NCI-H510A treated with DMSO at 0.1 percent for 48 hours (cell line): ENCODE data around the gene NCOR2.

Source experiments
- DNase-seq: peaks from one replicate; lab custom pipeline; 2025; lab: John Stamatoyannopoulos, UW

NCOR2 gene

DNA sequence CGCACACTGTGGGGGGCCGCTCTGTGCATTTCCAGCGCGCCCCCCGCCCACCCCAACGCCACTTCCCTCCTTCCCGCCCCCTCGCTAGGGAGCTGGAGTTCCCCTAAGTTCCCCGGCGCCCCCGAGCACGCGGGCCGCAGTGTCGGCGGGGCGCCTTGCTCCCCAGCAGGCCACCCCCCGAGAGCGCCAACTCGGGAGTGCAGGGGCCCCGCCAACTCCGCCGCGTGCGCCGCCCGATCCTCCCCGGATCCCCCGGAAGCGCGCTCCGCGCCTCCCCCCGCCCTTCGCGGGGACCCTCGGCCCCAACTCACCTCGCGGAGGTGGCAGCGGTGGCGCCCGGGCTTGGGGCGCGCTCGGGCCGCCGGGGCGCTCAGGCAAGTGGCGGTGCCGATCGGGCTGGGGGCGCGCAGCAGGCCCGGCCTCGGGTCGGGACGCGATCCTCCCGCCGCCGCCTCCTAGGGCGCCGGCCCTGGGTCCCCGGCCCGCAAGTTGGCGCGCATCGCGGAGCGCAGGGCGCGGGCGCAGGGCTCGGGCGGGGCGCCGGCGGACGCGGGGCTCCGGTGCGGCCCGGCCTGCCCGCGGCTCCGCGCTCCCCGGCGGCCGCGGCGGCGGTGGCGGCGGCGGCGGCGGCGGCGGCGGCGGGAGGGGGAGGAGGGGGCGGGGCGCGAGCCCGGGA, at the start of gene NCOR2:
TSS of gene NCOR2 (minus strand) at position 616 of the 676 bp plus-strand sequence. CDS start 72,361 bp downstream, outside the sequence.
- DNase-seq = no peak

DNA sequence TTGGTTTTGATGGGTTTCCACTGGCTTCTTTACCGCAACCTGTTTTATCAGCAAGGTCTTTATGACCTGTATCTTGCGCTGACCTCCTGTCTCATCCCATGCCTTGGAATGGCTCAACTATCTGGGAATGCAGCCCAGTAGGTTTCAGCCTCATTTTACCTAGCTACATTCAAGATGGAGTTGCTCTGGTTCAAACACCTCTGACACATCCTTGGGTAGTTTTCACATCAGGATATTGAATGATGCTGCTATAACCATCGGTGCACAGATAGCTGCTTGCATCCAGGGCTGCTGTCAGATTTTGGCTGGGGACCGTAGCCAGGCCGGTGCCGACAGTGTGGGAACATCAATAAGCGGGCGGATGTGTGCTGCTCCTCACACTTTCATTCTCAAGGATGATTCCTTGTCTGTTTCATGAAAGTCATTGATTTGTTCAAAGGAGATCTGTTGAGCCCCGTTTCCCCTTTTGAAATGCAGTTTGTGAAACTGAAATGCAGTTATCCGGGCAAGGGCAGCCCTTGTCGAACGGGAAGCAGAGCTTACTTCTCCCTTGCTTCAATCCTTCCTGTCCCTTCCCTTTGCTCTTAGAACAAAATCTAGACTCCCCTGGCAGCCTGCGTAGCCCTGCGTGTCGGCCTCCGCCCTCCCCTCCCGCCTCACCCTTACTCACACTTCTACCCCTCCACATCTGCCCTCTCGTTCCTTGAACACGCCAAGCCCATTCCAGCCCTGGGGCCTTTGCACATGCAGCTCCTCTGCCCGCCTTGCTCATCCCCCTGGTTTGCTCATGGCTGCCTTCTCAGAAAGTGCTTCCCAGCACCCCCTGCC, 49.2 kb upstream of the NCOR2 start:
- DNase-seq = no peak

DNA sequence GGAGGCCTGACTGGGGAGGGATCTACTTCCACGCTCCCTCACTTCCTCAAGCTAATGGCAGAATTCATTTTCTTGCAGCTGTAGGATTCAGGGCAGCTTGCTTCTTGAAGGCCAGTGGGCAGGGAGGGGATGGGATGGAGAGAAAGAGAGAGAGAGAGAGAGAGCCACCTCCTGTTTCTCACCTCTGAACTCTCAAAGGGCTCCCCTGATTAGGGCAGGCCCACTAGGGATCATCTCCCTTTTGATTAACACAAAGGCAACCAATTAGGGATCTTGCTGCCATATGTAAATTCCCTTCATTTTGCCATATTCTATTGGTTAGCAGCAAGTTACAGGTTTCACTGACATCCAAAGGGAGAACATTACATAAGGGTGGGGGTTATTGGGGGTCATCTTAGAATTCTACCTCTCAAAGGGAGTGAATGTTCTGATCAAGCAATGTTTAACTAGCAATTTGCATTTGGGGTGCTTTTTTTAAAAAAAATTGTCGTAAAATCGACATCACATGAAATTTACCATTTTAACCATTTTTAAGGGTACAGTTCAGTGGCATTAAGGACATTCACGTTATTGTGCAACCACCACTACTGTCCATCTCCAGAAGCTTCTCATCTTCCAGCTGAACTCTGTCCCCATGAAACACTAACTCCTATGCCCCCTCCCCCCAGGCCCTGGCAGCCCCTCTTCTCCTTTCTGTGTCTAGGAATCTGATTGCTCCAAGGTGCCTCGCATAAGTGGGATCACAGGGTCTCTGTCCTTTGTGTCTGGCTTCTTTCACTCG, 47.3 kb upstream of the NCOR2 start:
- DNase-seq = no peak

DNA sequence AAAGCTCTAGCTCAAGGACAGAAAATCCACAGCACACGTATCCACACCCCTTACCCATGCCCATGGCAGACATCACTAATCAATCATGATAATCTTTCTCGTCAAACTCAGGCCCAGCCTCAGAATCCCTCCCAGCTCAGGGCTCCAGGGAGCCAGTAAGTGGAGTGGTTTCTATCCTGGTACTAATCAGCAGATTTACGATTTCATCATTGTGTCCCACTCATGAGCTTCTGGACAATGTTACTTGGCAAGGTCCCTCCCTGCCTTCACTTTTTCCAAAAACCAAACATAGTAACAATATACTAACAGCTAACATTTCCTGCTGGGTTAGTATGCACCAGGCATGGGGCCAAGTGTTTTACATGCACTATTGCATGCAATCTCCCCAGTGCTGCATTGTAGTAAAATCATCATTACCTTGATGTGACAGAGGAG, 45.8 kb upstream of the NCOR2 start:
- DNase-seq = no peak

DNA sequence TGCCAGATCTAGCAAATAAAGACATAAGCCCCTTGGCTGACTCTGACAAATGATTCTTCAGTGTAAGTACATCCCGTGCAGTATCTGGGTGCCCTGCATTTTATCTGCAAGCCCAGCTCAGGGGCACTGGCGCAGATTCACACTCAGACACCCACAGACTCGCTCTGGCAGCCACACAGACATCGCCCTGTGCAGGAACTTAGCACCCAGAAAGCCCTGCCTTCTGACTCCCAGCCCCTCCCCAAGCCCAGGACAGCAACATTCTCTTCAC, 44.9 kb upstream of the NCOR2 start:
- DNase-seq = no peak

DNA sequence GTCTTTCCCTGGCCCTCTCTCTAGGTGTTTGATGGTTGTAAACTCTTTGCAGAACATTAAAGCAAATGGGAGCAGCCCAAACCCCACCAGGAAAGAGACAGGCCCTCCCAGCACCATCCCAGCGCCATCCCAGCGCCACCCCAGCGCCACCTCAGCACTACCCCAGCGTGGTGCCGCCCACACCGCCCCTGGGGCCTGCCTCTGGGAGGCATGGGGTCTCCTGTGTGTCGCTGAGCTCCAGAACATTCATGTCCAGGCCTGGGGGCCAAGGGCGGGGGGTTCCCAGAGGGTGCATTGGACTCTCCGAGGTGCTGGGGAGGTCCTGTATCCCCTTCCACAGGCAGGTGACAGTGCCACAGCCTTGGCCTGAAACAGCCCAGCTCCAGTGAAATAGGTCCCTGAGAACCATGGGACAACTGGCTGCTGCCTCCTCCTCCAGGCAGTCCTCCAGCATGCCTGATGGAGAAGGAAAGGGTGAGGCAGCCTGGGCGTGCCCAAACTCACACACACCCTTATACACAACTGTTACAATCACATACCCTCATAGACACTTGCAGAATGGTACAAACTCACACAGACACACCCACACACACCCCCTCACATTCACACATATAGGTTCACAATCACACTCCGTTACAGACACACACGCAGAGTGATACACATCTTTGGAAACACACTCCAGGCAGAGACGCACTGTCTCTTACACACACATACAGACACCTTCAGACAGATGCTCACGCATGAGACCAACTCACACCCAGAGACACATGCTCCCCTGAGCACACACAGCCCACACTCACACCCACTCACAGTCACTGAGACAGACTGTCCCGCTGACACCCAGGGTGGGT, 44.4 kb upstream of the NCOR2 start:
- no peak for DNase-seq

DNA sequence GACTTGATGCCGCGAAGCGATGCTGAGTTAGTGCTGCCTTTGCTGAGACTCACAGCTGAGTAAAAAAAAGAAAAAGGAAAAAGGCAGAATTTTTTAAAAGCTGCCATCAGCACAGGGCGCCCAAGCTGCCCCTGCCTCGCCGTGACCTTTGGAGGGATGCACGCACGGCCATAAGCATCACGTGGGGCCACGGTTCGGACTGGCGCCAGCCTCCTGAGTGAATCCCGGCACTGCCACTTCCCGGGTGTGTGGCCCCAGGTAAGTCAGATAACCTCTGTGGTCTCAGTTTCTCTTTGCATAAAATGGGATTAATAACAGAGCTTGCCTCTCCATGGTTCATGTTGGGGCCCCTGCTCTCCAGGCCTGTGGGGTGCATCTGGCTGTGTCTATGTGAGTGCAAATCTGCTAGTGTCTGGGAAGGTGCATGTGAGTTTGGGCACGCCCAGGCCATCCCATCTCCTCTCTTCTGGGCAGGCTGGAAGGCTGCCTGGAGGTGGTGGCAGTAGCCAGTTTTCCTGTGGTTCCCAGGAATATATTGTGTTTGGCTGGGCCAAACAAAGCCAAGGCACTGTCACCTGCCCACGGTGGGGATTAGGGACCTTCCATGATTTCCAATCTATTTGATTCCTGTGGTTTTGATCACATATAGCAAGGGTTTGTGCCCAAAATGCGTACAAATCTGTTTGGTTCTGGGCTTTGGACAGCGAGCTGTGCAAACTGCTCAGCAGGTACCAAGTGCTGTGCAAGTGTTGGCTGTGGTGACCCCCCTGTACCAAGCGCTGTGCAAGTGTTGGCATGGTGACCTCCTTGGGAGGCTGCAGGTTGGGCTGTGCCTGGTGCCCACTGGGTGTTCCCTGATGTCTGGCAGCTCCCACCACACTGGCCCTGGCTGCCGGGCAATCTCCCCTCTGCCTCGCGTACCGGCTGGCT, 43.5 kb upstream of the NCOR2 start:
- DNase-seq = no peak

DNA sequence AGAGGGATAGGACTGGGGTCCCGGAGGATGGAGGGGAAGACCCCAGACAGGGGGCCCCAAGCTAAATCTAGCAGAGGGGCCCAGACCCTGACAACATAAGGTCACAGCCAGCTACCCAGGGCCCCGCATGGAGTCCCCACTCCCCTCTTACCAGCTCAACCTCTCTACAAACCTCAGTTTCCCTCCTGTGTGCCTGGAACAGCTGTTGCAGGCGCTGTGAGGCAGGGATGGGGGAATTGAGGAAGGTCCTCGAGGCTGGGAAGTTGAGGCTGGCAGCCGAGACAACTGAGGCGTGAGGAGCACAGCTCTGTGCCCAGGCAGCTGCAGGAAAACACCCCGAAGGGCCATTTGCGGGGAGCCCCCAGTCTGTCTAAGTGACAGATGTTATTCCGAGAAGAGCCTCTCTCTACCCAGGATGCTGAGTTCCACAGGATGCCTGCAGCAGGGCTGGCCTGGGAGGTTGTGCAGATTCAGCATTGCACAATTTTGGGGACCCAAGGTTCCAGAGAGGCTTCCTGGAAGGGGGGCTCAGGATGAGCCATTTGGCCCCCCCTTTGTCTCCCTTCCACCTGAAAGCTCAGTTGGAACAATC, 42.7 kb upstream of the NCOR2 start:
- no peak for DNase-seq

DNA sequence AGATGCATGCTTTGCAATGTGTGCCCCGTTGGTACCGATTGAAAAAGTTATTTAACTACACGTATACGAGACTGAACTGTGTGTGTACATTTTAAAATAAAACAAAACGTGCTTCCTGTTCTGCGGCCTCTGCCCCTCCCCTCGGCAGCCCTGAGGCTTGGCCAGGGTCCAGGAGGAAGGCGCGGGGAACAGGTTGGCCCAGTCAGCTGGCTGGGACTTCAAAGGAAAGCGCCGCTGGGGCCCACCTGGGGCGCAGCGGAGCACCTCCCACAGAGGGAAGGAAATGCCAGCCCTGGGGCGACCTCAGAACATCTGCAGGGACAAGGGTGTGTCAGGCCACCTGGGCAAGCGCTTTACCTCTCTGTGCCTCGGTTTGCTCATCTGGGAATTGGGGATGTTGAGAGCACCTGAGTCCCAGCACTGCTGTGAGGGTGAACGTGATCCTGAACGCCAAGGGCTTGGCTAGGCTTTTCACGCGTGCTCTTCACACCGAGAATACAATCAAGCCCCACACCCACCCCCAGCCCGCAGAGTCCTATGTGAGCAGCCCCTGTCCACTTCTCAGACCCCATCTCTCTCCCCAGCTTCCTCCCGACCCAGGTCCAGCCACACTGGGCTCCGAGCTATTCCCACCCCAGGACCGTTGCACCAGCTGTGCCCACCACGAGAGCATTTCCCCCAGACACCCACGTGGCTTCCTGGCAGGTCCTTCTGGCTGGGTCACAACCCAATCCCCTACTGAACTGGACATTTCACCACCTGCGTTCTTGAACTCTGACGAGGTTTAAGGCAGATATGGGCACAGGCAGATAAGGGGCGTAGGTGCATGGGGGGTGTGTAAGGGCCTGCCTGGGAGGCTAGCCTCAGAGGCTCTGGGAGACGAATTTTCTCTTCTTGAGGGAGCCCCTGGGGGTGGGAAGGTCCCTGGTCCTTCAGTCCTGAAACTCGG, 41.9 kb upstream of the NCOR2 start:
- DNase-seq = peak; percentile 99

DNA sequence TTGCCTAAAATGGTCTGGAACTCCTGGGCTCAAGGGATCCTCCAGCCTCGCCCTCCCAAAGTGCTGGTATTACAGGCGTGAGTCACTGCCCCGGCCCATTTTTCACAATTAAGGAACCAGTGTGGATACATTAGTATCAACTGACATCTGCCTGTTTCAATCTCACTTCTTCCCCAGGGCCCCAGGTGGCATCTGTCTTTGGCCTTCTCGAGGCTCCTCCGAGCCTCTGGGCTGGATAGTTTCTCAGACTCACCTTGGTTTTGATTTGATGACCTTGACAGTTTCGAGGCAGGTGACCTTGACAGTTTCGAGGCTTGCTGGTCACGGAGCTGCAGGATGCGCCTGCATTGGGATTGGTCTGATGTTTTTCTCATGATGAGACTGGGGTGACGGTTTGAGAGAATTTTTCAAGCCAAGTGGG, 41.0 kb upstream of the NCOR2 start:
- DNase-seq = no peak

DNA sequence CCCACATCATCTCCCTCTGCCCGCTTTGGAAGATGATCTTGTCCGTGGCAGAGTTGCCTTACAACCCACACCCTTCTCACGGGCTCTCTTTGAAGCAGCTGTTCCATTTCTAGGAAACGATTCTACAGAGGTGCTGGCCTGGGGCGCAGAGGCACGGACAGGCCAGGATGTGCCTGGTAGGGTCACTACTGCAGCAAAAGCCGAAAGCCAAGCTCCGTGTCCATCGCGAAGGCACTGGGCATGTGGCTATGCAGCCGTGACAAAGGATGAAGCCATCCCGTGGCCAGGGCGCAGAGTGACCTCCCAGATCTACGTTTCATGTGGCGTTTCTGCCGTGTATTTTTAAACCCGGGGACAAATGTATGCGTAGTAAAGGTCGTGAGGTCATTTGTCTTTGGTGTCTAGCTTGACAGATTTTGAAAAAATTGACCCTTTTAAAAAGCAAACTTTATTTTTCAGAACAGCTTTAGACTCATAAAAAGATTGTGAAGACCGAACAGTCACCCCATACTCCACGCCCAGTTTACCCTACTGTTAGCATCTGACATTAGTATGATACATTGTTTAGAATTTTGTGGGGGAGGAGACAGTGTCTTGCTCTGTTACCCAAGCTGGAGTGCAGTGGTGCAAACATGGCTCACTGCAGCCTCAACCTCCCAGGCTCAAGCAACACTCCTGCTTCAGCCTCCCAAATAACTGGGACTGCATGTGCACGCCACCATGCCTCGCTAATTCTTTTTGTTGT, 40.4 kb upstream of the NCOR2 start:
- no peak for DNase-seq

DNA sequence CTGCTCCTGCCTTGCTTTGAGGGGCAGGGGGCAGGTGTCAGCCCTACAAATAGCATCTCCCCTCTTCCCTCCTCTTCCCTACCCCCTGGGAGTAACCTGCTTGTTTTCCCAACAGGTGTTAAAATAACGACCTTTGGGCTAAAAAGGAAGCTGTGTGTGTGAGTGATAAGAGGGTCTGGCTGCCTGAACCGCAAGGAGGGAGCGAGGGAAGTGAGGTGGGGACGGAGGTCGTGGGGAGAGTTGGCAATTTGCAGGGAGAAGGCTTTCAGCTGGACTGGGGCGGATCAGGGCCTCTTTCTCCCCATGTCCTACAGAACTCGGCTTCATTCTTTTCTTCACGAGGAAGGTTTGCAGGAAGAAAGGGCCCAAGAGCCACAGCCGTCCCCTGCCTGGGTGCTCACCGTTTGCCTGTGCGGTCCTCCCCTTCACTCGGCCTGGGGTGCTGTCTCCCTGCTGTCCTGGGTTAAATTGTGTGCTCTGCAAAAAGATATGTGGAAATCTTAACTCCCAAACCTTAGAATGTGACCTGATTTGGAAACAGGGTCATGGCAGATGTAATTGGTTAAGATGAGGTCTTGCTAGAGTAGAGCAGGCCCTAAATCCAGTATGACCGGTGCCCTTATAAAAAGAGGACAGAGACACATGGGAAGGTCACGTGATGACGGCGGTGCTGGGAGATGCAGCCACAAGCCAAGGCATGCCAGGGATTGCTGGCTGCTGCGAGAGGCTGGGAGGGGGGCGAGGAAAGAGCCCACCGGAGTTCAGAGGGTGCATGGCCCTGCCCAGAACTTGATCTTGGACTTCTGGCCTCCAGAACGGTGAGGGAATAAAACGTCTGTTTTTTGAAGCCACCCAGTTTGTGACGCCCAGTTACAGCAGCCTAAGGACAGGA, 38.7 kb upstream of the NCOR2 start:
- DNase-seq = no peak

DNA sequence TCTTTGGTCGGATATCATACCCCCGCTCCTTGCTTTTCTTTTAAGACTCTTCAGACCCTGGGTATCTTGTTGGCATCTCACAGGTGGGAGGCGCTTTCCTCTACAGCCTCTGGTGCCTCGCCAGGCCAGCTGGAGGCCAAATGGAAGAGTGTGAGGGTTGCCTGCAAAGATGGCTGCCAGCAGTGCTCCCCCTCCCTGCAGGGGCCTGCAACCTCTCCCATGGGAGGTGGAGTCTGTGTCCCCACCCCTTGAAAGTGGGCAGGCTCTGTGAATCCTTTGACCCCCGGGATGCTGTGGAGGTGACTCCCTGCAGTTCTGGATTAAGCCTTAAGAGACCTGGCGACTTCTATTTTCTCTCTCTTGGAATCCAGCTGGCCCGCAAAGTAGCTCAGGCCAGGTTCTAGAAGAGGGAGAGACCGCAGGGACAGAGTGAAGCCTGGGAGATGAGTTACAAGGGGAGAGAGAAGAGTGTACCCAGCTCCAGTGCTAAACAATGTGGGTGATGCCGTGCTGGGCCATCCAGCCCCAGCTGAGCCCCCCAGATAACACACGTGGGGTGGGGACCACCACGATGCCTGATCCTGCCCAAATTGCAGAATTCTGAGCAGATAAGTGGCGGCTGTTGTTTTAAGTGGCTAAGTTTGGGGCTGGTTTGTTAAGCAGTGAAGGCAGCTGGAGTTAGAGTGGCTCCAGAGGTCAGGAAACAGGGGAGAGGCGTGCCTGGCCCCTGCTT, 37.9 kb upstream of the NCOR2 start:
- no peak for DNase-seq

DNA sequence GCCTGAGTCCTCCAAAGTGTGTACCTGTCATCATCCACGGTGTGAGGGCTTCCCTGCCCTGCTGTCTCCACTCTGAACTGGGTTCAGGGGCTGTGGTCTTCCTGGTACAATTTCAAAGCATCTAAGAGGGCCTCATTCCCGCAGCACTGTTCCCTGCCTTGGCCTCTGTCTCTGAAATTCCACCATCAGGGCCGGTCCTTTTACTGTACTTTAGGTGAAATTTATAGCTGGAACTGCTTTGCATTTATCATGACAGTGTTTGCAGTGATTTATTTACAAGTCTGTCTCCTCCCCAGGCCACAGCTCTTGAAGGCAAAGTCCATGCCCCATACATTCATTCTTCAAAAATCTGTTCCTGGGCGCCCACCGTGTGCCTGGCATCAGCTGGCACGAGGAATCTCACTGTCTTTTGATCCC, 36.9 kb upstream of the NCOR2 start:
- DNase-seq = no peak

DNA sequence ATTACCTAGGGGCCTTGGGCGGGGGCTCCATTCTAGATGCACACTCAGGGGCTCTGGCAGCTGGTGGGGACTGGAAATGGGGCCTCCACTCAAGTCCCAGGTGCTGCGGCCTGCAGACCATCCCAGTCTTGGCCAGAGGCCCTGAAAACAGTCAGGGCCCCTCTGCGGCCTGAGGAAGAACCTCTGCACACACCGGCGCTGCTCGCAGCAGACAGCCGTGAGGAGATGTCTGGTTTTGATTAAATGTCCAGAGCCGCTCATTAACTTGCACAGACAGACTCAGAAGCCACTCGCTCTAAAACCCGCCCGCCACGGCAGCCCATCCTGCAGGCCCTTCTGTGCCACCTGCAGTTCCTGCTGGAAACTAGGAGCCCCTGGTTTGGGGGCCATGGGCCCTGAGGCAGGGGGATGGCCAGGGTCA, 36.4 kb upstream of the NCOR2 start:
- DNase-seq = no peak

DNA sequence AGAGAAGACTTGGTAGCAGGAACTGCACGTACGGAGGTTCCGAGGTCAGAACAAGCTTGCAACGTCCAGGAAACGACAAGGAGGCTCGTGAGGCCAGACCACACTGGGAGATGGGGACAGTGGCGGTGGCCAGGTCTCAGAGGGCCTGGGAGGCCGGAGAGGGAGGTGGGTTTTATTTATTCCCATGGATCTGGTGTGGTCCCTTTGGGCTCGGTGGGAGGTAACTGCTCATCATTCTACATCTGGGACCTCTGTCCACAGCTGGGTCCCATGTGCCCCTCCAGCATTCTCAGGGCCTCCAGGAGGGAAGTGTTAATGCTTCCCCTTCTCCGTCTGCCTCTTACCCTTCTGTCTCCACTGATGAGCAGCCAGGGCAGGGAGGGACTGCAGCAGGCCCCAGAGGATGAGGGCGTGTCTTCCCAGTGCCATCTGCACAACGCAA, 35.7 kb upstream of the NCOR2 start:
- no peak for DNase-seq

DNA sequence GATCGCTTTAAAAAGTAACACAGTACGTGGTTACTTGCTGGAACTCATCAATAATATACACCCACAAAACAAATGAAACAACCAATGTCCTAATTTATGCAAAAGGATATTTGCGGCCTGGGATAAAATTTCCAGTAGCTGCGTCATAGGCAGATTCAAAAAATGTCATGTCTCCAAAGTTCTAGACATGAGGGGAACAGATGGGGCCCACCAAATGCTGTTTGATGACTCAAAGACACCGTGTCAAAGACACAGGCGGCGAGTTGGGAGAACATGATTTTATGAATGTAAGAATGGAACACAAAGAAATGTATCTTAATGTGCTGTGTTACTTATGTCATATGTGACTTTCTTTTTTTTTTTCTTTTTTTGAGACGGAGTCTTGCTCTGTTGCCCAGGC, 34.3 kb upstream of the NCOR2 start:
- DNase-seq = no peak
